Body of pancreas (tissue), 4 donors: ENCODE data around the gene ATAD3C. TPM values are rescaled to one million over a fixed set of nuclear protein-coding genes. Genes with fewer than 3 reads are reported as not detected.

Source experiments
- ATAC-seq: fragments of 150-250 bp; one replicate; pipeline ENCODE4 v1.9.1; 2016
- DNase-seq, 4 donors: peaks; one replicate each; pipeline ENCODE4 v3.0.0-alpha.2; 2019
- H3K27ac ChIP-seq, 4 donors: fragments of 200-600 bp; sonication (generic); 1 replicate in 3 of 4; 2 replicates in 1 of 4; pipeline versions ENCODE4 v1.5.1 to v1.6.1; 2016 to 2019; ENCODE audit warnings: mild to moderate bottlenecking in 1 of 4, mixed read lengths in 1 of 4, moderate library complexity in 1 of 4
- H3K27me3 ChIP-seq, 2 donors: fragments of 200-600 bp; sonication (generic); one replicate each; pipeline ENCODE4 v1.6.0; 2016; ENCODE audit warnings: mild to moderate bottlenecking in 1 of 2
- H3K36me3 ChIP-seq, 2 donors: fragments of 200-600 bp; sonication (generic); replicated peaks in 1 of 2; 2 replicates each; pipeline ENCODE4 v1.5.1; 2016; ENCODE audit warnings: low read depth in 2 of 2; ENCODE audit not compliant: insufficient read depth in 1 of 2
- H3K4me1 ChIP-seq: fragments of 200-600 bp; sonication (generic); one replicate; pipeline ENCODE4 v1.6.0; 2016
- H3K4me3 ChIP-seq, 2 donors: fragments of 200-600 bp; sonication (generic); 1 replicate in 1 of 2; 2 replicates in 1 of 2; pipeline ENCODE4 v1.5.1; 2016 to 2019
- H3K9me3 ChIP-seq, 3 donors: fragments of 200-600 bp; sonication (generic); 1 replicate in 2 of 3; 2 replicates in 1 of 3; pipeline ENCODE4 v1.5.1; 2016
- POLR2A ChIP-seq, 3 donors: fragments of 450-650 bp; IDR thresholded peaks; one replicate each; pipeline ENCODE4 v1.6.1; 2016; ENCODE audit warnings: antibody characterized with exemption in 3 of 3, mild to moderate bottlenecking in 2 of 3
- WGBS, 2 donors: methylation state at CpG; one replicate each; pipeline ENCODE4 v1.1.5; 2017; 5-methylcytosine and 5-hydroxymethylcytosine counted together
- intact Hi-C: fragments of 100-400 bp; cut with DNase I; formaldehyde crosslinking; loops from one replicate; pipeline ENCODE4 v1.15.1; 2023
- total RNA-seq, 2 donors: library from RNA; depleted of rRNA; stranded (reverse); fragments of >200 nt; gene quantifications; one replicate each; pipeline ENCODE4 v1.1.0, GENCODE V29; 2016
- TF ChIP-seq, protein P1 (sequence below), 7 experiments: fragments of 450-650 bp in 4 of 7; fragments of 200-600 bp in 3 of 7; sonication (generic) in 3 of 7; IDR thresholded peaks; one replicate each; pipeline ENCODE4 v1.5.1; 2016 to 2019; ENCODE audit warnings: antibody characterized with exemption in 7 of 7

ATAD3C gene
- total RNA-seq, 2 donors from 2014 or later, result 1.6 to 2.3 TPM

GRCh38 chr1:1434131-1434823, 15.2 kb upstream of the ATAD3C start:
- peaks cover 94% of the 10 kb centered on the region for H3K4me1 ChIP-seq
- H3K27me3 ChIP-seq, result no peaks in the 10 kb centered on the region
- H3K36me3 ChIP-seq, result no peaks in the 10 kb centered on the region
- H3K9me3 ChIP-seq, result no peaks in the 10 kb centered on the region
- peak in 1 of 3 donors; percentile 22 for TF ChIP-seq POLR2A (IDR thresholded peaks at IDR 0.05)
- TF ChIP-seq, protein P1, sequence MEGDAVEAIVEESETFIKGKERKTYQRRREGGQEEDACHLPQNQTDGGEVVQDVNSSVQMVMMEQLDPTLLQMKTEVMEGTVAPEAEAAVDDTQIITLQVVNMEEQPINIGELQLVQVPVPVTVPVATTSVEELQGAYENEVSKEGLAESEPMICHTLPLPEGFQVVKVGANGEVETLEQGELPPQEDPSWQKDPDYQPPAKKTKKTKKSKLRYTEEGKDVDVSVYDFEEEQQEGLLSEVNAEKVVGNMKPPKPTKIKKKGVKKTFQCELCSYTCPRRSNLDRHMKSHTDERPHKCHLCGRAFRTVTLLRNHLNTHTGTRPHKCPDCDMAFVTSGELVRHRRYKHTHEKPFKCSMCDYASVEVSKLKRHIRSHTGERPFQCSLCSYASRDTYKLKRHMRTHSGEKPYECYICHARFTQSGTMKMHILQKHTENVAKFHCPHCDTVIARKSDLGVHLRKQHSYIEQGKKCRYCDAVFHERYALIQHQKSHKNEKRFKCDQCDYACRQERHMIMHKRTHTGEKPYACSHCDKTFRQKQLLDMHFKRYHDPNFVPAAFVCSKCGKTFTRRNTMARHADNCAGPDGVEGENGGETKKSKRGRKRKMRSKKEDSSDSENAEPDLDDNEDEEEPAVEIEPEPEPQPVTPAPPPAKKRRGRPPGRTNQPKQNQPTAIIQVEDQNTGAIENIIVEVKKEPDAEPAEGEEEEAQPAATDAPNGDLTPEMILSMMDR (IDR thresholded peaks at IDR 0.05), result no peak
- no peak overlapping the region for H3K4me3 ChIP-seq
- DNase-seq (peak; percentile 56 to 71 (median 62)), ATAC-seq (peak; percentile 12)
- intact Hi-C loops, result no loop called here
- peak overlapping the region; percentile 78 to 94 (median 93) for H3K27ac ChIP-seq
- WGBS, 2 donors, result 34 to 40% methylated on average over 9 to 30 of the region's 32 CpGs

DNA sequence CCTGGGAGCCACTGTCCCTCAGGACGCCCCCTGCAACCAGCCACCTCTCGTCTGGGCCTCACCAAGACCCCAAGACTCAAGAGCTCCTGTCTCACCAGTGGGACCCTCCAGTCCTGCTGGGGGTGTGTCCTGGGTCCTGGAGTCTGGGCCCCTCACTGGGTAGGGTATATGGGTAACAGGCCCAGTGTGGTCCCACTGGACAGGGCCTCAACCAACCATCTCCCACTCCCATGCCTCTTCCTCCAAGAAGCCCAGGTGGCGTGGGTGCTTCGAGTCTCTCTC, 14.7 kb upstream of the ATAD3C start:
- TF ChIP-seq, protein P1 (IDR thresholded peaks at IDR 0.05), result no peak
- no peak for TF ChIP-seq POLR2A (IDR thresholded peaks at IDR 0.05)
- H3K4me3 ChIP-seq, result no peak overlapping the region
- H3K27ac ChIP-seq, result peak overlapping the region; percentile 78 to 94 (median 93)
- H3K36me3 ChIP-seq, result no peaks in the 10 kb centered on the region
- ATAC-seq (no peak), DNase-seq (no peak)
- no peaks in the 10 kb centered on the region for H3K27me3 ChIP-seq
- 72 to 91% methylated on average over 2 to 4 of the region's 4 CpGs for WGBS, 2 donors
- H3K9me3 ChIP-seq, result no peaks in the 10 kb centered on the region
- intact Hi-C loops, result loop anchor here (5.0 kb wide), 1 partner anchor 32 kb away; no protein-coding TSS in a partner anchor
- peaks cover 89% of the 10 kb centered on the region for H3K4me1 ChIP-seq

- 9 to 90% methylated on average over 2 to 84 of the region's 89 CpGs for WGBS, 2 donors
- Histone ChIP-seq H3K27me3 (no peaks in the 10 kb centered on the region), H3K27ac (peak within 1 kb of the TSS; percentile 78 to 94 (median 93)), H3K4me1 (peaks cover 84% of the 10 kb centered on the region), H3K36me3 (no peaks in the 10 kb centered on the region), H3K4me3 (peak within 1 kb of the TSS in 1 of 2 donors; percentile 28), H3K9me3 (no peaks in the 10 kb centered on the region)
- peak; percentile 53 for ATAC-seq
- TF ChIP-seq, protein P1 (IDR thresholded peaks at IDR 0.05), result peak in 1 of 7 experiments; percentile 11
- peak in 2 of 3 donors; percentile 31 to 44 for TF ChIP-seq POLR2A (IDR thresholded peaks at IDR 0.05)
- intact Hi-C loops, result loop anchor here (5.0 kb wide), 1 partner anchor 33 kb away; no protein-coding TSS in a partner anchor
- peak; percentile 67 to 82 (median 72) for DNase-seq
Observed at GRCh38 chr1:1435106-1435903, 14.2 kb upstream of the ATAD3C start, which contains the start of gene VWA1. Gene VWA1 (plus strand): TSS chr1:1435690. CDS start chr1:1435749, 59 bp downstream.

DNA sequence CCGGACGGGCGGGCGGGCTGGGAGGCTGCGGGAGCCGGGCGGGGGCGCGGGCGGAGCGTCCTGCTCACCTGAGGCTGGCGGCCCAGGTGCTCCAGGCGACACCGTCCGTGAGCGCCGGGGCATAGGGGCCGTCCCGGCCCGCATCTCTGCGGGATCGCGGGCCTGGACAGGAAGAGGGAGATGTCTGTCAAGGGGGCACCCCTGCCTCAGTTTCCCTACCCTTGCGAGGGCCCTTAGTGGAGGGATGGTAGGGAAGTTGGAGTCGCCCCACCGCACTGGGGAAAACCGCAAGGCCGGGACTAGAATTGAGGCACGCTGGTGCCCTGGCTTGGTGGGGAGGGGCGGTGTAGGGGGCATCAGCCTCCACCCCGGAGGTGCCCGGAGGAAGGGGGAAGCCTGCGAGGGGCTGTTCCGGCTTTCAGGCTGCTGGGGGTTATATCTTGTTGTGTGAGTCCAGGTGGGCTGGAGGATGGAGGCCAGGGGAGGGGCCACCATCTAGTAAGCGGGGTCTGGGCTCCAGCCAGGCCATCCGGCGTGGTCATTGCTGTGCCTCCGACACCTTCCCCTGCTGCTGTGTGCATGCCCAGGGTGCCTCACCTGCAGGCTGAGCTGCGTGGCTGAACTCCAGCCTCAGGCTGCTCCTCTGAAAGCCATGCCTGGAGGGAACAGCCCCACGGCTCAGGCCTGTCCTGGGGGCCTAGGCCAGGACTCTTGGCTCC, 13.4 kb upstream of the ATAD3C start:
- TF ChIP-seq, protein P1 (IDR thresholded peaks at IDR 0.05), result no peak
- TF ChIP-seq POLR2A (IDR thresholded peaks at IDR 0.05), result no peak
- Histone ChIP-seq H3K27ac (peak overlapping the region; percentile 78 to 94 (median 93)), H3K27me3 (no peaks in the 10 kb centered on the region)

More for the DNA sequence above, 13.4 kb upstream of the ATAD3C start:
- intact Hi-C loops, result loop anchor here (5.0 kb wide), 1 partner anchor 34 kb away; no protein-coding TSS in a partner anchor
- peak in 2 of 4 donors; percentile 41 to 45 for DNase-seq
- Histone ChIP-seq H3K4me3 (peak overlapping the region in 1 of 2 donors; percentile 28), H3K4me1 (peaks cover 84% of the 10 kb centered on the region), H3K9me3 (no peaks in the 10 kb centered on the region), H3K36me3 (no peaks in the 10 kb centered on the region)
- 6 to 20% methylated on average over 2 to 40 of the region's 40 CpGs for WGBS, 2 donors
- ATAC-seq, result peak; percentile 3
